Tibial artery (tissue), 4 donors: ENCODE measurements around the gene CNTNAP2.

Experiments
- DNase-seq, 2 donors: peaks; one replicate each; pipeline ENCODE4 v3.0.0-alpha.2; 2019
- H3K27ac ChIP-seq, 2 donors: fragments of 200-600 bp; sonication (generic) in 1 of 2; 1 replicate in 1 of 2; 2 replicates in 1 of 2; pipeline ENCODE4 v1.5.1; 2018 to 2019; ENCODE audit warnings: mild to moderate bottlenecking in 1 of 2
- H3K27me3 ChIP-seq, 2 donors: fragments of 200-600 bp; sonication (generic) in 1 of 2; one replicate each; pipeline versions ENCODE4 v1.5.1 to v1.6.0; 2016 to 2019
- H3K36me3 ChIP-seq, 3 donors: fragments of 200-600 bp; sonication (generic) in 2 of 3; one replicate each; pipeline ENCODE4 v1.5.1; 2016 to 2019; ENCODE audit warnings: mild to moderate bottlenecking in 2 of 3
- H3K4me1 ChIP-seq, 4 donors: fragments of 200-600 bp; sonication (generic) in 2 of 4; 1 replicate in 3 of 4; 2 replicates in 1 of 4; pipeline ENCODE4 v1.5.1; 2016 to 2019
- H3K4me3 ChIP-seq, 2 donors: fragments of 200-600 bp; sonication (generic) in 1 of 2; 1 replicate in 1 of 2; 2 replicates in 1 of 2; pipeline ENCODE4 v1.5.1; 2018 to 2019; ENCODE audit warnings: mild to moderate bottlenecking in 2 of 2
- H3K9me3 ChIP-seq, 3 donors: fragments of 200-600 bp; sonication (generic) in 1 of 3; one replicate each; pipeline ENCODE4 v1.5.1; 2016 to 2019
- CTCF ChIP-seq, 2 experiments: fragments of 200-600 bp in 1 of 2; fragments of 450-650 bp in 1 of 2; IDR thresholded peaks; one replicate each; pipeline ENCODE4 v1.5.1; 2017 to 2019; ENCODE audit warnings: antibody characterized with exemption in 2 of 2, mild to moderate bottlenecking in 1 of 2, moderate library complexity in 1 of 2
- intact Hi-C: fragments of 100-400 bp; cut with DNase I; formaldehyde crosslinking; loops from one replicate; pipeline ENCODE4 v1.15.0; 2023; ENCODE audit warnings: low total_unique reads

CNTNAP2 gene

GRCh38 chr7:146115851-146116520 is 615 bp upstream of the CNTNAP2 start:
- Histone ChIP-seq H3K4me1 (peaks cover 0 to 17% (median 11%) of the 10 kb centered on the region in 4 donors), H3K9me3 (no peaks in the 10 kb centered on the region), H3K36me3 (no peaks in the 10 kb centered on the region), H3K27me3 (peaks cover 0 to 18% of the 10 kb centered on the region in 2 donors), H3K27ac (no peak overlapping the region), H3K4me3 (peak overlapping the region; percentile 32 to 44)
- intact Hi-C loops: no loop called here
- DNase-seq: no peak
- no peak for TF ChIP-seq CTCF (IDR thresholded peaks at IDR 0.05)

GRCh38 chr7:146117576-146117975 is 975 bp downstream of the CNTNAP2 start:
- Histone ChIP-seq H3K27me3 (peaks cover 0 to 18% of the 10 kb centered on the region in 2 donors), H3K27ac (no peak overlapping the region), H3K4me3 (no peak overlapping the region), H3K4me1 (peaks cover 0 to 17% (median 11%) of the 10 kb centered on the region in 4 donors), H3K9me3 (no peaks in the 10 kb centered on the region), H3K36me3 (no peaks in the 10 kb centered on the region)
- DNase-seq: no peak
- intact Hi-C loops: no loop called here
- TF ChIP-seq CTCF (IDR thresholded peaks at IDR 0.05): no peak

- no peak for TF ChIP-seq CTCF (IDR thresholded peaks at IDR 0.05)
- Histone ChIP-seq H3K36me3 (no peaks in the 10 kb centered on the region), H3K27ac (no peak overlapping the region), H3K4me1 (peaks cover 0 to 17% (median 11%) of the 10 kb centered on the region in 4 donors), H3K4me3 (no peak overlapping the region), H3K27me3 (peaks cover 0 to 18% of the 10 kb centered on the region in 2 donors), H3K9me3 (no peaks in the 10 kb centered on the region)
- intact Hi-C loops: no loop called here
- DNase-seq: no peak
Observed at GRCh38 chr7:146119002-146119401, 2.4 kb downstream of the CNTNAP2 start.

GRCh38 chr7:146123715-146124114 is 7.1 kb downstream of the CNTNAP2 start:
- TF ChIP-seq CTCF (IDR thresholded peaks at IDR 0.05): no peak
- DNase-seq: no peak
- Histone ChIP-seq H3K36me3 (no peaks in the 10 kb centered on the region), H3K27ac (no peak overlapping the region), H3K4me3 (no peak overlapping the region), H3K4me1 (no peaks in the 10 kb centered on the region), H3K9me3 (no peaks in the 10 kb centered on the region), H3K27me3 (no peaks in the 10 kb centered on the region)
- intact Hi-C loops: no loop called here

- no peak for DNase-seq
- intact Hi-C loops: no loop called here
- TF ChIP-seq CTCF (IDR thresholded peaks at IDR 0.05): no peak
Observed at GRCh38 chr7:146126767-146127509, 10.3 kb downstream of the CNTNAP2 start.

More at GRCh38 chr7:146126767-146127509, 10.3 kb downstream of the CNTNAP2 start:
- H3K27me3 ChIP-seq: no peaks in the 10 kb centered on the region
- H3K4me1 ChIP-seq: no peaks in the 10 kb centered on the region
- H3K4me3 ChIP-seq: no peak overlapping the region
- H3K27ac ChIP-seq: no peak overlapping the region
- no peaks in the 10 kb centered on the region for H3K36me3 ChIP-seq
- H3K9me3 ChIP-seq: no peaks in the 10 kb centered on the region
